ENCODE measurements around the gene ADAMTS12.

The ADAMTS12 gene

DNA sequence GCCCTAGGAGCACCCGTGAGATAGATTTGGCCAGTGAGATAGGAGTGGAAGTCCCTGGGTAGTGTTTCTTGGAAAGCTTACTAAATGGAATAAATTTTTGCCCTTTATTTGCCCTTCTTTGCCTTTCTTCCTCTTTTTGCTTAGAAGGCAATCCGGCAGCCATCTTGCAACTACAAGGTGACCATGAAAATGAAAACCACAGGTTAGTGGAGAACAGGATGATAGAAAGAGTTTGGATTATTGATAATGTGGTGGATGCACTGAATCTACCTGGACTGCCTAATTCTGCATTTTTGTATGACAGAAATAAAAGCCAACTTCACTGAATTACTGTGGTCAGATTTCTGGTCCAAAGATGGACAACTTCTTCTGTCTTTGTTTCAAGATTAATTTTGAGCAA is 417.8 kb downstream of the ADAMTS12 start:
- TF ChIP-seq, protein P1, sequence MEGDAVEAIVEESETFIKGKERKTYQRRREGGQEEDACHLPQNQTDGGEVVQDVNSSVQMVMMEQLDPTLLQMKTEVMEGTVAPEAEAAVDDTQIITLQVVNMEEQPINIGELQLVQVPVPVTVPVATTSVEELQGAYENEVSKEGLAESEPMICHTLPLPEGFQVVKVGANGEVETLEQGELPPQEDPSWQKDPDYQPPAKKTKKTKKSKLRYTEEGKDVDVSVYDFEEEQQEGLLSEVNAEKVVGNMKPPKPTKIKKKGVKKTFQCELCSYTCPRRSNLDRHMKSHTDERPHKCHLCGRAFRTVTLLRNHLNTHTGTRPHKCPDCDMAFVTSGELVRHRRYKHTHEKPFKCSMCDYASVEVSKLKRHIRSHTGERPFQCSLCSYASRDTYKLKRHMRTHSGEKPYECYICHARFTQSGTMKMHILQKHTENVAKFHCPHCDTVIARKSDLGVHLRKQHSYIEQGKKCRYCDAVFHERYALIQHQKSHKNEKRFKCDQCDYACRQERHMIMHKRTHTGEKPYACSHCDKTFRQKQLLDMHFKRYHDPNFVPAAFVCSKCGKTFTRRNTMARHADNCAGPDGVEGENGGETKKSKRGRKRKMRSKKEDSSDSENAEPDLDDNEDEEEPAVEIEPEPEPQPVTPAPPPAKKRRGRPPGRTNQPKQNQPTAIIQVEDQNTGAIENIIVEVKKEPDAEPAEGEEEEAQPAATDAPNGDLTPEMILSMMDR (IDR thresholded peaks at IDR 0.05), result no peak

Measured in LNCAP (cell line).